ENCODE measurements around the gene CLIC1.

- TF ChIP-seq, protein P1, sequence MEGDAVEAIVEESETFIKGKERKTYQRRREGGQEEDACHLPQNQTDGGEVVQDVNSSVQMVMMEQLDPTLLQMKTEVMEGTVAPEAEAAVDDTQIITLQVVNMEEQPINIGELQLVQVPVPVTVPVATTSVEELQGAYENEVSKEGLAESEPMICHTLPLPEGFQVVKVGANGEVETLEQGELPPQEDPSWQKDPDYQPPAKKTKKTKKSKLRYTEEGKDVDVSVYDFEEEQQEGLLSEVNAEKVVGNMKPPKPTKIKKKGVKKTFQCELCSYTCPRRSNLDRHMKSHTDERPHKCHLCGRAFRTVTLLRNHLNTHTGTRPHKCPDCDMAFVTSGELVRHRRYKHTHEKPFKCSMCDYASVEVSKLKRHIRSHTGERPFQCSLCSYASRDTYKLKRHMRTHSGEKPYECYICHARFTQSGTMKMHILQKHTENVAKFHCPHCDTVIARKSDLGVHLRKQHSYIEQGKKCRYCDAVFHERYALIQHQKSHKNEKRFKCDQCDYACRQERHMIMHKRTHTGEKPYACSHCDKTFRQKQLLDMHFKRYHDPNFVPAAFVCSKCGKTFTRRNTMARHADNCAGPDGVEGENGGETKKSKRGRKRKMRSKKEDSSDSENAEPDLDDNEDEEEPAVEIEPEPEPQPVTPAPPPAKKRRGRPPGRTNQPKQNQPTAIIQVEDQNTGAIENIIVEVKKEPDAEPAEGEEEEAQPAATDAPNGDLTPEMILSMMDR (conservative IDR thresholded peaks at IDR 0.05; ENCODE audit: low read length): no peak
- TF ChIP-seq EZH2phosphoT487 (IDR thresholded peaks at IDR 0.05; ENCODE audit: borderline replicate concordance, low read depth, low read length): no peak
Observed at GRCh38 chr6:31710523-31711219, 25.7 kb downstream of the CLIC1 start.

Measured in OCI-LY7 (cell line).